Measurements from ENCODE around the gene CCDC12.
A peak's percentile ranks its signal among the peaks of the same experiment; 100 is the strongest.

The CCDC12 gene

GRCh38 chr3:46881596-46882376 is 94.8 kb downstream of the CCDC12 start:
- Histone ChIP-seq H3K27me3 (ENCODE audit: low read depth, low read length) (peaks cover 24% of the 10 kb centered on the region), H3K4me1 (ENCODE audit: control insufficient read depth in 1 of 2, insufficient read depth in 2 of 2, low read length in 2 of 2) (peaks cover 0 to 11% of the 10 kb centered on the region in 2 donors), H3K4me3 (ENCODE audit: low read depth in 1 of 2, low read length in 2 of 2) (peak overlapping the region in 1 of 2 donors; percentile 72), H3K36me3 (ENCODE audit: control insufficient read depth in 1 of 2, insufficient read depth in 2 of 2, low read length in 2 of 2) (no peaks in the 10 kb centered on the region), H3K9me3 (ENCODE audit: control insufficient read depth in 1 of 2, low read length in 2 of 2) (no peaks in the 10 kb centered on the region), H3K27ac (ENCODE audit: low read length) (no peak overlapping the region)

GRCh38 chr3:46880884-46881595 is 95.5 kb downstream of the CCDC12 start:
- peak overlapping the region in 1 of 2 donors; percentile 72 for H3K4me3 ChIP-seq (ENCODE audit: low read depth in 1 of 2, low read length in 2 of 2)
- peaks cover 24% of the 10 kb centered on the region for H3K27me3 ChIP-seq (ENCODE audit: low read depth, low read length)
- no peaks in the 10 kb centered on the region for H3K9me3 ChIP-seq (ENCODE audit: control insufficient read depth in 1 of 2, low read length in 2 of 2)
- no peaks in the 10 kb centered on the region for H3K36me3 ChIP-seq (ENCODE audit: control insufficient read depth in 1 of 2, insufficient read depth in 2 of 2, low read length in 2 of 2)
- no peak overlapping the region for H3K27ac ChIP-seq (ENCODE audit: low read length)
- H3K4me1 ChIP-seq (ENCODE audit: control insufficient read depth in 1 of 2, insufficient read depth in 2 of 2, low read length in 2 of 2) = peaks cover 0 to 11% of the 10 kb centered on the region in 2 donors

DNA sequence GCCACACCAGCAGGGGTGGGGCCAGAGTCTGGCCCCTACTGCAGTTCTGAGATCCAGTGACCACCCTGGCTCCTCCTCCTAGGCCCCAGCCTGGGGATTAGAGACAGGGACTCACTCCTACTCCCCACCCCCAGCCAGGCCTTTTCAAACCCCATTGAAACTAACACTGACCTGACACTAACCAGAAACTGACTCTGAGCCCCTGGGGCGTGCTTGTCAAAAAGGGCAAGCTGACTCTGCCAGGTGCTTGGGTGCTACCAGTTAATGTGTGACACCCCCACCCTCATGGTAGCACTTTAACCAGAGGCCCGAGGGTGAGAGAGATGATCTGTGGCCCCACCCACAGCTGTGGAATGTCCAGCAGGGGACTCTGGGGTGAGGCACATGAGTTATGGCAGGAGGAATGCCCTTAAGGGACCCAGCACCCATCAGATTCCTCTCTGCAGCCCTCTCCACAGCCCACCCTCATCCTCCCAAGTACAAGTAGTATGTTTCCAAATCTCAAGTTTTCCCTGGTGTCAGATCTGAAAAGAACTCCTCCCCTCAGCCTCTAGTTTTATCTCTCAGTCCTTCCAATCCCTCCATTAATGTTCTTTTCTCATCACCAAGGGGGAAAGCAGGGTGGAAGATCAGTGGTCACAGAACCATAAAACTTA is 97.6 kb downstream of the CCDC12 start:
- Histone ChIP-seq H3K4me1 (ENCODE audit: control insufficient read depth in 1 of 2, insufficient read depth in 2 of 2, low read length in 2 of 2) (peaks cover 0 to 19% of the 10 kb centered on the region in 2 donors), H3K36me3 (ENCODE audit: control insufficient read depth in 1 of 2, insufficient read depth in 2 of 2, low read length in 2 of 2) (no peaks in the 10 kb centered on the region), H3K9me3 (ENCODE audit: control insufficient read depth in 1 of 2, low read length in 2 of 2) (no peaks in the 10 kb centered on the region), H3K27me3 (ENCODE audit: low read depth, low read length) (peaks cover 12% of the 10 kb centered on the region), H3K4me3 (ENCODE audit: low read depth in 1 of 2, low read length in 2 of 2) (no peak overlapping the region), H3K27ac (ENCODE audit: low read length) (no peak overlapping the region)

DNA sequence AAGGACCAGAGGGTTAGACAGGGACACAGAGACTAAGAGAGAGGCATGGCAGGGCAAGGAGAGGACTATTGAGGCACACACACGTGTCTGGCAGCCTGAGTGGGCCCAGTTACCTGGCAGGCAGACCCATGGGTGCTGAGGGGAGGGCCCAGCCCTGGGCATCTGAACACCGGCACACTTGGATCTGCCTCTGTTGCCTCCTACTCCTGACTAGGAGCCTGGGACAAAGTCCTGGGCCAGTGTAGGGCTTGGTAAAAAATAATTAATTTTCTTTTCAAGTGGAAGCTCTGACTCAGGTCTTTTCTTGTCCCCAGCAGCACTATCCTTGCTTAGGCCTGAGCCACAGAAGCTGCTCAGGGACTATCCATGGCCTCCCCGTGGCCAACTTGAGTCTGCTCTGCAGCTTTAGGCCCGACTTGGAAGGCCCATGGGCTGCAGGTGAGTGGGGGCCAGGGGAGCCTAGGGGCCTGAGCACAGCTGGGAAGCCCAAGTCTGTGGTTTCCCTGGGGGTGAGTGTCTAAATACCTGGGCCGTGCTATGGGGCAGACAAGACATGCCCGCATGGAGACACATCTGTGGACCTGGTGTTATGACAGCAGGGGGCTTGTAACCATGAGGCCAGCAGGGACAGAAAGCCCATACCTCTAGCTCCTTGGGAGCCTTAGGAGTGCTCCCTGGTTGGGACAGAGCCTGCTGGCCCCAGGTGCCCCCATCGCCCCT is 99.0 kb downstream of the CCDC12 start, which contains the start of gene PTH1R:
Gene PTH1R, plus strand, starts transcription at position 316 of the 720 bp plus-strand sequence. CDS start 5,839 bp downstream, outside the sequence.
- Histone ChIP-seq H3K4me3 (ENCODE audit: low read depth in 1 of 2, low read length in 2 of 2) (no peak within 1 kb of the TSS), H3K4me1 (ENCODE audit: control insufficient read depth in 1 of 2, insufficient read depth in 2 of 2, low read length in 2 of 2) (peaks cover 0 to 24% of the 10 kb centered on the region in 2 donors), H3K27me3 (ENCODE audit: low read depth, low read length) (peaks cover 7% of the 10 kb centered on the region), H3K9me3 (ENCODE audit: control insufficient read depth in 1 of 2, low read length in 2 of 2) (no peaks in the 10 kb centered on the region), H3K36me3 (ENCODE audit: control insufficient read depth in 1 of 2, insufficient read depth in 2 of 2, low read length in 2 of 2) (no peaks in the 10 kb centered on the region), H3K27ac (ENCODE audit: low read length) (no peak within 1 kb of the TSS)

GRCh38 chr3:46876313-46877300 is 99.9 kb downstream of the CCDC12 start:
- Histone ChIP-seq H3K4me3 (ENCODE audit: low read depth in 1 of 2, low read length in 2 of 2) (no peak overlapping the region), H3K4me1 (ENCODE audit: control insufficient read depth in 1 of 2, insufficient read depth in 2 of 2, low read length in 2 of 2) (peaks cover 0 to 20% of the 10 kb centered on the region in 2 donors), H3K27me3 (ENCODE audit: low read depth, low read length) (peaks cover 7% of the 10 kb centered on the region), H3K9me3 (ENCODE audit: control insufficient read depth in 1 of 2, low read length in 2 of 2) (no peaks in the 10 kb centered on the region), H3K27ac (ENCODE audit: low read length) (no peak overlapping the region), H3K36me3 (ENCODE audit: control insufficient read depth in 1 of 2, insufficient read depth in 2 of 2, low read length in 2 of 2) (no peaks in the 10 kb centered on the region)

GRCh38 chr3:46875560-46875959 is 101.0 kb downstream of the CCDC12 start:
- peaks cover 0 to 16% of the 10 kb centered on the region in 2 donors for H3K4me1 ChIP-seq (ENCODE audit: control insufficient read depth in 1 of 2, insufficient read depth in 2 of 2, low read length in 2 of 2)
- H3K27ac ChIP-seq (ENCODE audit: low read length) = no peak overlapping the region
- no peaks in the 10 kb centered on the region for H3K9me3 ChIP-seq (ENCODE audit: control insufficient read depth in 1 of 2, low read length in 2 of 2)
- H3K36me3 ChIP-seq (ENCODE audit: control insufficient read depth in 1 of 2, insufficient read depth in 2 of 2, low read length in 2 of 2) = no peaks in the 10 kb centered on the region
- H3K27me3 ChIP-seq (ENCODE audit: low read depth, low read length) = peaks cover under 1% of the 10 kb centered on the region
- no peak overlapping the region for H3K4me3 ChIP-seq (ENCODE audit: low read depth in 1 of 2, low read length in 2 of 2)

DNA sequence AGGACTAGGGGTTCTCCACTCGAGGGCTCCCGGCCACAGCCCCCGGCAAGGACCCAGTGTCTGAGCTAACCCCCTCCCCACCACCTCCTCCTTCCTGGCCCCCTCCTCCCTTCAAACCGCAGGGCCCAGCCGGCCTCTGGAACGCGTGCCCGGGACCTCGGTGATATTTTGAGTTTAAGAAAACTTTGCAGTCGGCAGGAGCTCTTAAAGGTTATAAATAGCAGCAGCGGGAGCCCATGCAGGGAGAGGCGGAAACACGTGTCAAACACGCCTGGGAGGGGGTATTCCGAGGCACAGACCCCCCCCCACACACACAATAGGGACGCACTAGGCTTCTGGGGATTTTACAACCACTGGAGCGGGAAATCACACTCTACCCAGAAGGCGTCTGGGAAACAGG is 102.1 kb downstream of the CCDC12 start:
- Histone ChIP-seq H3K4me1 (ENCODE audit: control insufficient read depth in 1 of 2, insufficient read depth in 2 of 2, low read length in 2 of 2) (peaks cover 0 to 16% of the 10 kb centered on the region in 2 donors), H3K4me3 (ENCODE audit: low read depth in 1 of 2, low read length in 2 of 2) (no peak overlapping the region), H3K36me3 (ENCODE audit: control insufficient read depth in 1 of 2, insufficient read depth in 2 of 2, low read length in 2 of 2) (no peaks in the 10 kb centered on the region), H3K27ac (ENCODE audit: low read length) (no peak overlapping the region), H3K27me3 (ENCODE audit: low read depth, low read length) (no peaks in the 10 kb centered on the region), H3K9me3 (ENCODE audit: control insufficient read depth in 1 of 2, low read length in 2 of 2) (no peaks in the 10 kb centered on the region)

- no peaks in the 10 kb centered on the region for H3K9me3 ChIP-seq (ENCODE audit: control insufficient read depth in 1 of 2, low read length in 2 of 2)
- no peak overlapping the region for H3K27ac ChIP-seq (ENCODE audit: low read length)
- H3K4me3 ChIP-seq (ENCODE audit: low read depth in 1 of 2, low read length in 2 of 2) = no peak overlapping the region
- H3K27me3 ChIP-seq (ENCODE audit: low read depth, low read length) = no peaks in the 10 kb centered on the region
- H3K4me1 ChIP-seq (ENCODE audit: control insufficient read depth in 1 of 2, insufficient read depth in 2 of 2, low read length in 2 of 2) = peaks cover 0 to 16% of the 10 kb centered on the region in 2 donors
- no peaks in the 10 kb centered on the region for H3K36me3 ChIP-seq (ENCODE audit: control insufficient read depth in 1 of 2, insufficient read depth in 2 of 2, low read length in 2 of 2)
These were observed 103.0 kb downstream of the CCDC12 start for GRCh38 chr3:46873521-46873920.

Data from muscle layer of duodenum (tissue), 2 donors.